Vagina (tissue), 2 donors: ENCODE measurements around the gene ID1.
A peak's percentile ranks its signal among the peaks of the same experiment; 100 is the strongest.

Experiments
- CTCF ChIP-seq, 3 experiments: fragments of 450-650 bp in 2 of 3; fragments of 200-600 bp in 1 of 3; sonication (generic) in 1 of 3; IDR thresholded peaks; one replicate each; pipeline ENCODE4 v1.5.1; 2017 to 2019; ENCODE audit warnings: antibody characterized with exemption in 3 of 3, mild to moderate bottlenecking in 2 of 3, moderate library complexity in 2 of 3
- POLR2A ChIP-seq, 2 donors: fragments of 450-650 bp; IDR thresholded peaks; one replicate each; pipeline ENCODE4 v1.6.1; 2017; ENCODE audit warnings: antibody characterized with exemption in 2 of 2, mild to moderate bottlenecking in 2 of 2, moderate library complexity in 2 of 2
- POLR2AphosphoS5 ChIP-seq, 2 donors: sonication (generic); formaldehyde crosslinking; IDR thresholded peaks; one replicate each; pipeline ENCODE4 v1.9.0; 2017; ENCODE audit warnings: antibody characterized with exemption in 2 of 2, mild to moderate bottlenecking in 2 of 2, low read depth in 1 of 2; ENCODE audit not compliant: insufficient read depth in 1 of 2

GRCh38 chr20:31560746-31561598 is 44.1 kb upstream of the ID1 start:
- TF ChIP-seq CTCF (IDR thresholded peaks at IDR 0.05): no peak
- peak in 1 of 2 donors; percentile 51 for TF ChIP-seq POLR2AphosphoS5 (IDR thresholded peaks at IDR 0.05; ENCODE audit: insufficient read depth in 1 of 2, low read depth in 1 of 2)
- no peak for TF ChIP-seq POLR2A (IDR thresholded peaks at IDR 0.05)
